ENCODE measurements around the gene DSC2.

DNA sequence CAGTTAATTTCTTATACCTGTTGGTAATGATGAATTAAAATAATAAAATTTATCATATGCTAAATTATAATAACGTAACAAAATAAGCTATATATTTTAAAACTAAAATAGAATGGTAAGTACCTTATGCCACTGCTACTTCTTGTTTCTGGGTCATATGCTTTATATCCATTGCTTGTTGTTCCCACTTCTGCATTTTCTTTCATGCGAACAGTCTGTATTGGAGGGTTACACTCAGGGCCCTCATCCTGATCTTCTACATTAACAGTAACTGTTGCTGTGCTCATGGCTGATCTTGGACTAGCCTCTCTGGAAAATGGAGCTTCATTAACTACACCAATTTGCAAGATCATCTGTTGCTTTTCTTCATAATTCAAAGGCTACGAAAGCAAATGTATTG, 22.2 kb downstream of the DSC2 start:
- TF ChIP-seq SNAI2 (CRISPR knock-in tag; IDR thresholded peaks at IDR 0.05) (no peak), OSR1 (CRISPR knock-in tag; IDR thresholded peaks at IDR 0.05) (no peak), CSDC2 (CRISPR knock-in tag; IDR thresholded peaks at IDR 0.05) (no peak), ZFP3 (CRISPR knock-in tag; IDR thresholded peaks at IDR 0.05) (no peak), ZNF8 (CRISPR knock-in tag; IDR thresholded peaks at IDR 0.05) (no peak), ZFP30 (CRISPR knock-in tag; IDR thresholded peaks at IDR 0.05) (no peak), ZNF70 (CRISPR knock-in tag; IDR thresholded peaks at IDR 0.05) (no peak), PPARA (CRISPR knock-in tag; IDR thresholded peaks at IDR 0.05; ENCODE audit: borderline replicate concordance) (no peak), ZNF565 (CRISPR knock-in tag; conservative IDR thresholded peaks at IDR 0.05; ENCODE audit: low read depth) (no peak), CREB5 (CRISPR knock-in tag; IDR thresholded peaks at IDR 0.05; ENCODE audit: low read depth) (no peak), ZC3H10 (CRISPR knock-in tag; IDR thresholded peaks at IDR 0.05) (no peak)
- TF ChIP-seq, protein P1, sequence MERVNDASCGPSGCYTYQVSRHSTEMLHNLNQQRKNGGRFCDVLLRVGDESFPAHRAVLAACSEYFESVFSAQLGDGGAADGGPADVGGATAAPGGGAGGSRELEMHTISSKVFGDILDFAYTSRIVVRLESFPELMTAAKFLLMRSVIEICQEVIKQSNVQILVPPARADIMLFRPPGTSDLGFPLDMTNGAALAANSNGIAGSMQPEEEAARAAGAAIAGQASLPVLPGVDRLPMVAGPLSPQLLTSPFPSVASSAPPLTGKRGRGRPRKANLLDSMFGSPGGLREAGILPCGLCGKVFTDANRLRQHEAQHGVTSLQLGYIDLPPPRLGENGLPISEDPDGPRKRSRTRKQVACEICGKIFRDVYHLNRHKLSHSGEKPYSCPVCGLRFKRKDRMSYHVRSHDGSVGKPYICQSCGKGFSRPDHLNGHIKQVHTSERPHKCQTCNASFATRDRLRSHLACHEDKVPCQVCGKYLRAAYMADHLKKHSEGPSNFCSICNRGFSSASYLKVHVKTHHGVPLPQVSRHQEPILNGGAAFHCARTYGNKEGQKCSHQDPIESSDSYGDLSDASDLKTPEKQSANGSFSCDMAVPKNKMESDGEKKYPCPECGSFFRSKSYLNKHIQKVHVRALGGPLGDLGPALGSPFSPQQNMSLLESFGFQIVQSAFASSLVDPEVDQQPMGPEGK (CRISPR knock-in tag; IDR thresholded peaks at IDR 0.05; ENCODE audit: borderline replicate concordance): no peak
- TF ChIP-seq, protein P2, sequence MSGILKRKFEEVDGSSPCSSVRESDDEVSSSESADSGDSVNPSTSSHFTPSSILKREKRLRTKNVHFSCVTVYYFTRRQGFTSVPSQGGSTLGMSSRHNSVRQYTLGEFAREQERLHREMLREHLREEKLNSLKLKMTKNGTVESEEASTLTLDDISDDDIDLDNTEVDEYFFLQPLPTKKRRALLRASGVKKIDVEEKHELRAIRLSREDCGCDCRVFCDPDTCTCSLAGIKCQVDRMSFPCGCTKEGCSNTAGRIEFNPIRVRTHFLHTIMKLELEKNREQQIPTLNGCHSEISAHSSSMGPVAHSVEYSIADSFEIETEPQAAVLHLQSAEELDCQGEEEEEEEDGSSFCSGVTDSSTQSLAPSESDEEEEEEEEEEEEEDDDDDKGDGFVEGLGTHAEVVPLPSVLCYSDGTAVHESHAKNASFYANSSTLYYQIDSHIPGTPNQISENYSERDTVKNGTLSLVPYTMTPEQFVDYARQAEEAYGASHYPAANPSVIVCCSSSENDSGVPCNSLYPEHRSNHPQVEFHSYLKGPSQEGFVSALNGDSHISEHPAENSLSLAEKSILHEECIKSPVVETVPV (CRISPR knock-in tag; IDR thresholded peaks at IDR 0.05): no peak

Measured in SK-N-SH treated with all-trans-retinoic acid at 6 μM for 48 hours (cell line).